ENCODE measurements around the gene TSEN2.
"Not testable (repeated sequence)": the region's sequence is repeated elsewhere in the genome, so short reads cannot be mapped to it uniquely, and the experiment has no call there.

The TSEN2 gene

DNA sequence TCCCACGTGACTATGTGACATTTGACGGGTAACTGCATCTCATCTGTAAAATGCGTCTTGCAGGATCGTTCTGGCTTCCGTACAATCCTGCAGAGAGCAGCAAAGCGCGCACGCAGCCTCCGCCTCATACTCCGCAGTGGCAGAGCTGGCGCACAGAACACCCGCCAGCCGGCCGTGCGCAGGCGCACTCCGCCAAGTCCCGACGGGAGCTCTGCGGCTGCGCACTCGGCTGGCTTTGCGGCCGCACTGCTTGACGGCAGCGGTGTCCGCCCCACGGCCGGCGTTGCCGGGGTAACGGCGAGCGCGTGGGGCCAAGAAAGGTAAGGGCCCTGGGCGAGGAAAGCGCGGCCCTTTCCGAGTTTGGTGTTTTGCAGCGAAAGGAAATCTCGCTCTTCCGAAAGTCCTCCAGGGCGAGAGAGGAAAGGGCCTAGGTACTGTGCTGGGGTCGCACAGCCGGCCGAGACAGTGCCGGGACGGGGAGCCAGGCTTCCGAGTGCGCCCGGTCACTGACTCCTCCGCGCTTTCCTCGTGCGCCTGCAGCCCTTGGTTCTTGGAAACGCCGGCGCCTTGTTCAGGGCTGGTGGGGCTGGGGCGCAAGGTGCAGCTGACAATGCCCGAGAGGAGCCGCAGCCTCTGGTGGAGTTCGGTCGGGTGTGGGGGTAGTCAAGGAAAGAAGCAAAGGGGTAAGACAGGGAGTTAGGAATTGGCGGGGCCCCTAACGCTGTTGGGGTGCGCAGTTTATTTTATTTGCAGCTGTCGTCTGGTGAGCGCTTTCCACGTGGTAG lies at the start of gene TSEN2:
Gene TSEN2 (plus strand): TSS at position 283 of the 785 bp plus-strand sequence. CDS start 5,321 bp downstream, outside the sequence.
- peak; percentile 62 to 94 (median 87) for DNase-seq

DNA sequence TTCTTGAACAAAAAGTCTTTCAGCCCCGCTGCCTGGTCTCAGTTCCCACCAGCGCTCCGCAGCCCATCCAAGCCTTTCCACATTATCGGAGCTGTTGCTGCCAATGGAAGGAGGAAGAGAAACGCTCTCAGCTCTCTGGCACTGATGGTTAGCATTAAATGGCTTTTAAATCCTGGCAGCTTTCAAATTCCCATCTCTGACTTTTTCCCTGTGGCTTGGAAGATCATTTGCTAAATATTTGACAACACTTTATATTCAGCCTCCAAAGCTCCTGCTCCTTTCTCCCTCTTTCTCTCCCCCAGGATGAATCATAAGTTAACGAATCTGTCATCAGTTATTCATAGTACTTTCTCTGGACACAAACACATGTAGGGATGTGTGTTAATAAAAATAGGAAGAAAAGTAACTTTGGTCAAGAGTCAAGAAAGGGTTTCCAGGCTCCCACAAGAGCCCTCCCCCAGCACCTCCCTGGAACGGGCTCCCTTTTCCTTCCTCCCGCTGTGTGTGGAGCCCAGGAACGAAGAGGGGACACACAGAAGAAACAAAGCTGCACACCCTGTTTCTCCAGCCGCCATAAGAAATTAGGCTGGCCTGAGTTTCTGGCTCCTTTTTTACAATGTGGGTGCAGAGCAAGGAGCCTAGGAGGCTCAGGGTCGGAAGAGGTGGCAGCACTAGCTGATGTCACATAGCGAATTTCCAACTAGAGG lies 47.6 kb upstream of the TSEN2 start:
- DNase-seq, result no peak

DNA sequence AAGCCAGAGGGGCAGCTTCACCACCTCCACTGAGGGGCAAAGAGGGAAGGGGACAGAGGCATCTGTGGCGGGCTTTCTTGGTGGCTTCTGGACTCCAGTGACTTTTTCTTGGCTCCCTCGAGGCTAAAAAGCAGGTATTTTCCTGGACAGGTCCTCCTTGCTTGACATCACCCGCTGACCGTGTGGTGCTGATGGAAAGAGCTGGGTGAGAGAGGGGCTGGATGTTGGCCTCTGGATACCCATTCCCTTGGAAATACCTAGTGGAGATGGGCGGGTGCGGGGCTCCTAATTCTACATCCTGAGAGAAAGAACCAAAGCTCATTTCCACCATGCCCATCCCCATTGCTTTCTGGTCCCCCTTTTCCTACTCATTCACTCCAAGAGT lies 47.1 kb upstream of the TSEN2 start:
- DNase-seq, result no peak

DNA sequence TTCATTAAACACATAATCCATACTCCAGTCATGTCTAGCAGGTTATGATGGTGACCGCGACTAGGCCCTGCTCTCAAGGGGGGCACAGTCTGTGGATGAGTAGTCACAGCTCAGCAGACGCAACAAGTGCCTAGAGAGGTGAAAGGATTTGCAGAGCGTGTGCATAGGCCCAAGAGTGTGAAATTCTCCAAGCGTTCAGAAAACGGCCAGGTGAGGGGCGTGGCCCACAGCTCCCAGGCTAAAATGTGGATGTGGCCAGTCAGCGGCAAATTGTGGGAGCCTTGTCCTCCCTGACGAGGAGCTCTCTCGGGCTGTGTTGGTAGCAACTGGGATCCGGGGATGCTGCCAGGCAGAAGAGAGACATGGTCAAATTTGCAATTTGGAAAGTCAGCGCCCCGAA lies 46.4 kb upstream of the TSEN2 start:
- no peak for DNase-seq

DNA sequence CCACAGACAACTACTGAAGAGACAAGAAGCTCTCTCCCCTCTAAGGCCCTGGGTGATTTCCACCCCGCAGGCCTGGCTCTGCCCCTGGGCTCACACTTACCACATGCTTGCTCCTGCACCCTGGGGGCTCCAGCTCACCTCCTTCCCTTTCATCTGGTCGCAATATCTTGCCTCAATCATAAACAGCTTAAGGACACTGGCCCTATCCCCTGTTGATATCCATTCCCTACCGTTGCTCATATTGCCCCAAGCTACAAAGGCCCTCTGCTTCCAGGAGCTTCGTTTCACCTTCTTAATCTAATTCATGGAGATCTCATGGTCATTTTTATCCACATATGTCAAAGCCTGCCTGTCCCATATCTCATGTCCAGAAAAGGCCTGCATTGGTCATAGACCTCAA lies 46.0 kb upstream of the TSEN2 start:
- DNase-seq, result no peak

DNA sequence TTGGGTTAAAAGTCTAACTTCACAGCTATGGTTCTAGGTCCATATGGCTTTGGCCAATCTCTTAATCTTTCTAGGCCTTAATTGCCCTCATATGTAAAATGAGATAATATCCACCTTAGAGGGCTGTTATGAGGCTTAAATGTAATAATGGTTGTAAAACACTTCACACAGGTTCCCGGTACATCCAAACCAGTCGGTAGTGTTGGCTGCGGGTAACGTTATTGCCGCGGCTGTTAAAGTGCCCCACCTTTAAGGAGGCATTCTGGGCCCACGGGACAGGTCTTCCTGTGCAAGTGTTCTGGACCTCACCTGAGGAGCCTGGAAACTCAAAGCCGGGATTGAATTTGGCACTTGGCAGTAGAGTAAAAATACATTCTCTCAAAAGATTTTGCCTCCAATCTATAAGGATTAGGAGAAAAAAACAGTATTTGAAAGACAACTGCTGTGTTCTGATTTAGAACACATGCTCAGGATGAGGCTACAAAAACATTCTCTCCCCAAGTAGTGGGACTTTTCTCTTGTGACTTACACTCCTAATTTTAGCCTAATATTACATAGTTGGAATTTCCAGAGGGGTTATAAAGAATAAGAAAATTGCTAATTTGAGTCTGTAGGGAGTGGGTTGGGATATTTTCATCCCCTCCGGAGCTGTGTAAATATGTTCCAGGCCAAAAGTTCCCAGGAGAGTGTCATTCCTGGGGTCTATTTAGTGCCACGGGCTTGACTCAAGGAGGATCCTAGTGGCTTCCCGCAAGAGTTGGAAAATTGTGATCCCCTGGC lies 44.9 kb upstream of the TSEN2 start:
- no peak for DNase-seq

DNA sequence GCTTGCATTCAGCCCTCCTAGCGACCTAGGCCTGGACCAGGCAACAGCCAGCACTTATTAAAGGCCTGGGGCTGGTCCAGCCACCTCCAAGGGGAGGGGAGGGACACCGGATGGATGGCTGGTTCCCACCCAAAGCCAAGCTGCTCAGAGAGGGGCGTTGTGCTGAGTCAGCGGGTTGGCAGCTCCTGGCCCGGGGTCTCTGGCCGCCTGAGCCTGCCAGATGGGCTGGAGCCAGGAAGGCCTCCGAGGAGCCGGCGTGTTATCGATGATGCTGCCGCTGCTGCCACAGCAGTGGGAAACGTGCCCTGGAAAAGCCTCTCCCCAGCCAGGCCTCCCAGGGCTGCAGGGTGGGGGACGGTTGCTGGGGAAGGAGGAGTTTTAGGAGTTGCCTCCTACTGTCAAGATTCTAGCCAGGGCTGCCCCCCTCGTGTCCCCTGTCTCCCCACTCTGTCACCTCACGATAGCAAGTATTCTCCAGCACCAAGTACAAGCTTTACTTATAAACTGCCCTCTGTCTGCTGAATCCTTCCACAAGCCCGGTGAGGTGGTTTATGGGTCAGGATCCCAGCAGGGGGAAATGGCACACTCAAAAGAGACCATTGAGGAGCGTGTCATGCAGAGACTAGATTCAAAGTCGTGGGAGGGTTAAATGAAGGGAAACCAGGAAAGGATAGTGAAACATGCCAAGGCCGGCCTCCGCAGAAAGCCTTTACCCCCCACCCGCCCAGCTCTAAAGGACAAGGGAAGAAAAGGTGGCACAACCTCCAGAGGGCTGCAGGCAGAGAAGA lies 43.2 kb upstream of the TSEN2 start:
- peak in 5 of 56 donors; percentile 2 to 22 (median 8) for DNase-seq

DNA sequence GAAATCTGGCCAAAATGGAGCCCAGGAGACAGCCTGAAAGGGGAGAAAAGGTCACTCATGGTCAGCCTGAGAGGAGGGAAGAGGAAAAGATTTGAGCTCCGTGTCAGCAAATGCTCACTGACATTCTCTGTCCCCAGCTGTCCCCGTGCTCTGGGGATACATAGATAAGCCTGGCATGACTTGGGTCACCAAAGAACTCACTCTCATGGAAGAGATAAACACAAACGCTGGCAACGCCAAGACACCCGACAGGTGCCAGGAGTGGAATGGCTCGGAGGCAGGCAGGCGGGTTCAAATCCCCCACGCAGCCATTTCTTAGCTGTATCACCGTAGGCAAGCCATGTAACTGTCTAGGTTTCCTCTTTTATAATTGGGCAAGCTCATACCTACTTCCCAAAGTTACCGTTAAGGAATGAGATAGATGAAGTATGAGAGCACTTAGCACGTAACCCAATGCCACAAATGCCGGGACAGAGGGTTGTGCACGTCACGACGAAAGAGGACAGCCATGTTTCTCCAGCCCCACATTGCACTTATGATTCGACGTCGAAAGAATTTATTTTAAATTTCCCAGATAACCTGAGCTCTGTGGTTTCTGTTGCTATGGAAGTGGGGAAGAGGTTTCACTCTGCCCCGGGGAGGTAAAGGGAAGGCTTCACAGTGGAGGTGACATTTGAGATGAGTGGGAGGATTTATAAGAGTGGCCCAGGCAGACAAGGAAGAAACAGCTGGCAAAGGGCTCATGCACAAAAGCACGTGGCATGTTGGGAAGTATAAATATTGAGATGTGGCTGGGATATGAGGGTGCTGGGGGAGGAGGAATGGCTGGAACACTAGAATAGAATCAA lies 41.4 kb upstream of the TSEN2 start:
- DNase-seq, result no peak

DNA sequence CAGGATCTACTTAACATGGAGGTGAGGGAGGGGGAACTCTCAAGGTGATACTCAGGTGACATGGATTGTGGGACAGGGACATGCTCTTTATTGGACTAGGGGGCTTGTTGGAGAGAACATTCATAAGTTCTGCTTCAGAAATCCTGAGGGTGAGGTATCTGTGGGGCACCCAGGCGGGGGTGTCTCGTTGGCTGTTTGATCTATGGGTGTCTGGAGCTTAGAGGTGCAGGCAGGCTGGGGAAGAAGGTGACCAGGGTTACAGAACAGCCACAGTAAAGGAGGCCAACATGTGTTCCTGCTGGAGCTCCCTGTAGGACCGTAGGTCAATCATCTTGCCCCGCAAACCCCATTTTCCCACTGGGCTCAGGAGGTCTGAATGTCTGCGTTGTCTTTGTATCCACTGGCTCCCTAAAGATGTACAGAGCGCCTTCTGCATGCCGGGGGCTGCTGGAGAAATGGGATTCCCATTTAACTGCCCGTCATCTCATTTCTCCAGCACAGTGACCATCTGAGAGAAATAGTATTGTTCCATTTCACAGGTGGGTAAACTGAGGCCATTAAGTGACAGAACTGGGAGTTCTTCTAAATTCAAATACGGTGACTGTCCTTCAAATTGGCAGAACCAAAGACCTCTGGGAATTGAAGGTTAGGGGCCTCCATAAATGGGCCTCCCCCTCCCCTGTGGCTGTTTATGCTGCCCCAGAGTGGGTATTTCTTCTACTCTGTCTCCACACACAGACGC lies 40.3 kb upstream of the TSEN2 start:
- DNase-seq, result no peak

DNA sequence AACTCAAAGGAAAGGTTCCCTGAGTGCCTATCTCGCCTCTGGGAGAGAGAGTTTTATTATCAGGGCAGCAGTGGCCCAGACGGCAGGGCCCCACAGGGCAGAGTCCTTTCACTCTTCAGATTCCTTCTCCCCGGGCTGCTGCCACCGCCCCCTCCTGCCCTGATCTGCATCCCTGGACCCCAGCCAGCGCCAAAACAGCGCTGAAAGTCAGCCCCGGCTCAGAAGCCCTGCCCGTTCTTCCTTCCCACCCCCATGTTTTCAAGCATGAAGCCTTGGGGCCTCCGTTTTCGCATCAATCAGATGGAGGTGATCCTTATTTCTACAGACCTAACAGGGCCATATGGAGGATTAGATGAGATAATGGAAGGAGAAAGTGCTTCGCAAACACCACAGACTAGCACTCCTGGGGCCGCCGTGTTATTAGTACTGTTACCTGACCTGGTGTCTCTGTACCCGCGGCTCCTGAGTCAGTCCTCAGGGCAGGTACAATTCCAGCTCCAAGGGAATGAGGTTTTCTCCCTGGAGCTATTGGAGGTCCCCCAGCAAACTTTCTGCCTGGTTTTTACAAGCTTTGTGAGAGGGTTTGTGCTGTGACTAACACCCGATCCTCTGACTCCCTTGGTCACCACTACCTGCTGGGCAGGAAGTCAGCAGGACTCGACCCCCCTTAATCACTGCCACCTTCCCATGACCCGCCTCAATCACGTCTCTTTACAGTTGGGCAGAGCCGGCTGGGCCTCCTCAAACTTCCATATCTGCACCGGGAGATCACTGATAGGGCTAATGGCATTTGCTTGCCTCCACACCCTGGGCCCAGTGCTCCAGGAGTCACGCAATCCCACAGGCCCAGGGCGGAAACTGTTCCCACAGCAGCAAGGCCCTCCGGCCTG lies 39.5 kb upstream of the TSEN2 start:
- DNase-seq, result no peak

DNA sequence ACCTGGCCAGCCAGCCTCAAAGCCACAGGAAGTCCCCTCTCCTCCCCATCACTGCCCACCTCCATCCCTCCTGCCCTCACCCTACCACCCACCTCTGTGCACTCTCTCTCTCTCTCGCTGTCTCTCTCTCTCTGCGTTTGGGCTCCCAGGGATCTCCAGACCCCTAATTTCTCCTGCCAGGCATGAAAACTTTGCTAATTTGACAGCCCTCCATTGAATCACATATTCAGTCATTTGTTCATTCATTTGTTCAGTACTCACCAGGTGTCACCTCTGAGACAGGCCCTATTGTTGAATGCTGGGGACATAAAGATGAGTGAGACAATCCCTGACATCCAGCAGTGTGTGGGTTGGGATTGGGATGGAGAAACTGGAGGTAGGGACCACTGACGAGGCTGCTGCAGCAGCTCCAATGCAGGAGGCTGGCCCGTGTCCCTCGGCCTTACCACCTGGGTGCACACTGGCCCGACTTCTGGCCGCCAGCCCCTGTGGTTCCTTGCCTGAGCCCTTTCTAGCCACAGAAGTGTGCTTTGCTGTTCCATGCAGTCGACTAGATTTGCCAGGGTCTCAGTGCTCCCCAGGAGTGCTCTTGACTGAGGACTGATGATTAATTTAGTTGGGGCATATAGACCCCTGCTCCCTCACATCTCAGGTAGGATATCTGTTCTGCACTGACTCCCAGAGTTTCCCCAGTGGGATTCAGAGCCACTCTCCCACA lies 38.6 kb upstream of the TSEN2 start:
- DNase-seq, result no peak

DNA sequence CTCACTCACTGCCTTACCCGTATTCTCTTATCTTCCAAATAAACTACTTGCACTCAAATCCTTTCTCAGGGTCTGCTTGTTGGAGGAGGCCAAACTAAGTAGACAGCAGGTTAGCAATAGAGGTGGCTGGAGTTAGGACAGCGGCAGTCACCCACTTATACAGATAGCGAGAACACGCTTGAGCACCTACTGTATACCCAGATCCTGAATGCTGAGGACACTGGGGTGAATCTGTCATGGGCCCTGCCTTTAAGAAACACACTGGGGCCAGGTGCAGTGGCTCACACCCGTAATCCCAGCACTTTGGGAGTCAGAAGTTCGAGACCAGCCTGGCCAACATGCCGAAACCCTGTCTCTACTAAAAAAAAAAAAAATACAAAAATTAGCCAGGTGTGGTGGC lies 38.0 kb upstream of the TSEN2 start:
- DNase-seq, result no peak

DNA sequence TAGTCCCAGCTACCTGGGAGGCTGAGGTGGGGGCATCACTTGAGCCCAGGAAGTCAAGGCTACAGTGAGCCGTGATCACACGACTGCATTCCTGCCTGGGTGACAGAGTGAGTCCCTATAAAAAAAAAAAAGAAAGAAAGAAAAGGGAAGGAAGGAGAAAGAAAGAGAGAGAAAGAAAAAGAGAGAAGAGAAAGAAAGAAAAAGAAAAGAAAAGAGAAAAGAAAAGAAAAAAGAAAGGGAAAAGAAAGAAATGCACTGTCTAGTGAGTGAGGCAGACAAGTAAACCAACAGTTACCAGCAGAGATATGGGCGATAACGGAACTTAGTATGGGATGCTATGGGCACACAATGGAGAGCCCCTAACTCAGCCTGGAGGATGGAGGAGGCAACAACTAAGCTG lies 37.2 kb upstream of the TSEN2 start:
- no peak for DNase-seq

DNA sequence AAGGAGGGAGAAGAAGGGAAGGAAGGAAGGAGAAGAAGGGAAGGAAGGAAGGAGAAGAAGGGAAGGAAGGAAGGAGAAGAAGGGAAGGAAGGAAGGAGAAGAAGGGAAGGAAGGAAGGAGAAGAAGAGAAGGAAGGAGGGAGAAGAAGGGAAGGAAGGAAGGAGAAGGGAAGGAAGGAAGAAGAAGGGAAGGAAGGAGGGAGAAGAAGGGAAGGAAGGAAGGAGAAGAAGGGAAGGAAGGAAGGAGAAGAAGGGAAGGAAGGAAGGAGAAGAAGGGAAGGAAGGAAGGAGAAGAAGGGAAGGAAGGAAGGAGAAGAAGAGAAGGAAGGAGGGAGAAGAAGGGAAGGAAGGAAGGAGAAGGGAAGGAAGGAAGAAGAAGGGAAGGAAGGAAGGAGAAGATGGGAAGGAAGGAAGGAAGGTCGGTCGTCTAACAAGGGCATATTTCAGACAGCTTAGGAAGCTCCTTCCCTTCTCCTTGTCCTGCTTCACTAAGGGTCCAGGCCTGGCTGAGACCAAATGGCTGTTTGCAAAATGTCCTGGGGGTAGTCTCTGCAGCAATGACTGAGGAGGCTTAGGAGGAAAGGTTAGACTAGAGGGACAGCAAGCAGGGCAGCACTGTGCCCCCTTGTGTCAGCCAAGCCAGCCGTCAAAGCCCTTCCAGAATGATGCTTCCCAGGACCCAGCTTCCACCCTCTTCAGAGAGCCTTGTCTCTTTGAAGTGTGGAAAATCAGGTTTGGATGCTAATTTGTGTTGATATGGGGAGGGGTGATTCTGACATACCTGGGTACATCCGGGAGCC lies 35.7 kb upstream of the TSEN2 start:
- not testable (repeated sequence) for DNase-seq

DNA sequence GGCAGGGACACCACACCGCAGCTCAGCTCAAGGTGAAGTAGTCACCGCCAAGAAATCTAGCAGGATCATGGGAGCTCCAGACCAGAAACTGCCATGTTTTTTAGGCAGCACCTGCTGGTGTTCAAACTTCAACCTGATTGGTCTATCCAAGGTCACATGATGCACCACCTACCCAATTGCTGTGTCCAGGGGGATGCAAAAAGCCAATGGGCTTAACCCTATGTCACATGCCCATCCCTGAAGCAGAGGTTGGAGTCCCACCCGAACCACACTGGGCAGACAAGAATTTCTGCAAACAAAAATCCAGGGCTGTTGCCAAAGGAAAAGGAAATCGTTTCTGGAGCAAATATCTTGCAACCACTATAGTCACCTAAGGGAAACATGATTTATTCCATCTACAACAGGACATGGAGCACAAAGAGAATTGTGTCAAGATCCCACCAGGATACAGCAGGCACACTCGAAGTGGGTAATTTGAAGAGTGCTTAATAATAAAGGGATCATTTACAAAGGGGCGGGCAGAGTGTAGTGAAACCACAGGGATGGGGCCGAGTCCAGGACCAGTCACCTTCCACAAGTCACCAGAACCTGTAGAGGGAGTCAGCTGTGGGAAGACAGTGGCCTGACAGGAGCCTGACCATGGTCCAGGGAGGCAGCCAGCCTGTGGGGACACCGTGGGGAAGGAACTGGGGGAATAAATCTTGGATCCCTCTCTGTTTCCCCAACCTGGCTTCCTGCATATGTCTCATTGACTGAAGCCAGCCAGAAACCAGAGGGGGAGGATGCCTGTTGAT lies 34.2 kb upstream of the TSEN2 start:
- no peak for DNase-seq

DNA sequence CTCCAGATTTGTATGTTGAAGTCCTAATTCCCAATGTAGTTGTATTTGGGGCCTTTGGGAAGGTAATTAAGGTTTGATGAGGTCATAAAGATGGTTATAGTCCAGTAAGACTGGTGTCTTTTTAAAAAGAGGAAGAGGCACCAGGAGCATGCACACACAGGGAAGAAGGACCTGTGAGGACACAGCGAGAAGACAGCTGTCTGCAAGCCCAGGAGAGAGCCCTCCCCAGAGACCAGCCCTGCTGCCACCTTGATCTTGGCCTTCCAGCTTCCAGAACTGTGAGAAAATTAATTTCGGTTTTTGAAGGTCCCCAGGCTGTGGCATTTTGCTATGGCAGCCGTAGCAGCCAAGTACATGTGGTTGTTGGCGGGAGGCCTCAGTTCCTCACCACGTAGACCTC lies 32.8 kb upstream of the TSEN2 start:
- DNase-seq, result no peak
